ENCODE results near the gene MSRB3.
A peak's percentile ranks its signal among the peaks of the same experiment; 100 is the strongest.

The MSRB3 gene

GRCh38 chr12:65488197-65488596 is 209.7 kb downstream of the MSRB3 start:
- H3K4me3 ChIP-seq (ENCODE audit: low read depth in 1 of 2, low read length in 1 of 2), result no peak overlapping the region
- no peak overlapping the region for H3K27ac ChIP-seq
- H3K36me3 ChIP-seq, result no peaks in the 10 kb centered on the region
- H3K9me3 ChIP-seq, result peaks cover 13% of the 10 kb centered on the region
- H3K27me3 ChIP-seq, result no peaks in the 10 kb centered on the region
- peaks cover 8 to 14% of the 10 kb centered on the region in 2 experiments for H3K4me1 ChIP-seq (ENCODE audit: control insufficient read depth in 1 of 2, insufficient read depth in 1 of 2, low read depth in 1 of 2, low read length in 1 of 2)
- TF ChIP-seq, protein P1, sequence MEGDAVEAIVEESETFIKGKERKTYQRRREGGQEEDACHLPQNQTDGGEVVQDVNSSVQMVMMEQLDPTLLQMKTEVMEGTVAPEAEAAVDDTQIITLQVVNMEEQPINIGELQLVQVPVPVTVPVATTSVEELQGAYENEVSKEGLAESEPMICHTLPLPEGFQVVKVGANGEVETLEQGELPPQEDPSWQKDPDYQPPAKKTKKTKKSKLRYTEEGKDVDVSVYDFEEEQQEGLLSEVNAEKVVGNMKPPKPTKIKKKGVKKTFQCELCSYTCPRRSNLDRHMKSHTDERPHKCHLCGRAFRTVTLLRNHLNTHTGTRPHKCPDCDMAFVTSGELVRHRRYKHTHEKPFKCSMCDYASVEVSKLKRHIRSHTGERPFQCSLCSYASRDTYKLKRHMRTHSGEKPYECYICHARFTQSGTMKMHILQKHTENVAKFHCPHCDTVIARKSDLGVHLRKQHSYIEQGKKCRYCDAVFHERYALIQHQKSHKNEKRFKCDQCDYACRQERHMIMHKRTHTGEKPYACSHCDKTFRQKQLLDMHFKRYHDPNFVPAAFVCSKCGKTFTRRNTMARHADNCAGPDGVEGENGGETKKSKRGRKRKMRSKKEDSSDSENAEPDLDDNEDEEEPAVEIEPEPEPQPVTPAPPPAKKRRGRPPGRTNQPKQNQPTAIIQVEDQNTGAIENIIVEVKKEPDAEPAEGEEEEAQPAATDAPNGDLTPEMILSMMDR (IDR thresholded peaks at IDR 0.05), result no peak

GRCh38 chr12:65490250-65490649 is 211.8 kb downstream of the MSRB3 start:
- peaks cover 26 to 35% of the 10 kb centered on the region in 2 experiments for H3K4me1 ChIP-seq (ENCODE audit: control insufficient read depth in 1 of 2, insufficient read depth in 1 of 2, low read depth in 1 of 2, low read length in 1 of 2)
- TF ChIP-seq, protein P1 (IDR thresholded peaks at IDR 0.05), result no peak
- H3K9me3 ChIP-seq, result no peaks in the 10 kb centered on the region
- H3K27me3 ChIP-seq, result no peaks in the 10 kb centered on the region
- no peak overlapping the region for H3K27ac ChIP-seq
- H3K36me3 ChIP-seq, result no peaks in the 10 kb centered on the region
- no peak overlapping the region for H3K4me3 ChIP-seq (ENCODE audit: low read depth in 1 of 2, low read length in 1 of 2)

DNA sequence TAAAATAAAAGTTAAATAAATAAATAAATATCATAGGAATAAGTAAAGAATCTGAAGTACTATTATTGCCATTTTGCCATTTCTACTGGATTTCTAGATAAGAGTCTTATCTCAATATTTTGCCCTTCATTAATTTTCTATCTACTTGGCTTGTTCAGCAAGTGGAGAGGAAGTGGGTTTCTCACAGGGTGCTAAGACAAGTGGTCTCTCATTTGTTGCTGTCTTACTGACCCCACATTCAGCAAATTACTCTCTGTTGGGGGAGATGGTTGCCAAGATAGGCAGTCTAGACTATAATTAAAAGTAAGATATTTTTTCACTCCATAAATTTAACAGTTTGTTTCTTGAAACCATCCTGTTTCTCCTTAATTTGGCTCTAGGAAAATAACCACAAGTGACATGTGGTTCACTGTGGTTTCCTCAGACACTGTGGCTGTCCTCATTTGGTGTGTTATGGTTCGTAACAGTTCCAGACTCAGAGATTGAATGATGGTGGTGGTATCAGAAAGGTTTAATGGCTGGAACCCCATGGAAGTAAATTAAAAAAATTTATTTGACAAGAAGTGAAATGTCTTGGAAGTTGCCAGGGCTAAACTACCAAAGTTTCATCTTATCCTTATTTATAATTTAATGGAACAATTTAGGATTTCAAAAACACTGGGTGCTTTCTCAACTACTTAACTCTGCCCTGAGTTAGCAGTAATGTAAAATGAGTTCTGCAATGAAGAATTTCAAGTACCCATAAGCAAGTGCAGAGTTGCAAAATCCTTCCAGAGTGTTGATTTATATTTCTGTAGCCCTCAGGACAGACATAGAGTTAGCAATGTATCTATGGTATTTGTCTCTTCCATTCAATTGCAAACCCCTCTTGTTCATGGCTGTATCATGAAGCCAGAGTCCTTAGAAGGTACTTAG is 214.8 kb downstream of the MSRB3 start:
- Histone ChIP-seq H3K27ac (peak overlapping the region; percentile 53), H3K36me3 (no peaks in the 10 kb centered on the region), H3K4me3 (ENCODE audit: low read depth in 1 of 2, low read length in 1 of 2) (no peak overlapping the region), H3K9me3 (no peaks in the 10 kb centered on the region), H3K27me3 (no peaks in the 10 kb centered on the region), H3K4me1 (ENCODE audit: control insufficient read depth in 1 of 2, insufficient read depth in 1 of 2, low read depth in 1 of 2, low read length in 1 of 2) (peaks cover 49 to 65% of the 10 kb centered on the region in 2 experiments)
- TF ChIP-seq, protein P1 (IDR thresholded peaks at IDR 0.05), result no peak

- Histone ChIP-seq H3K27me3 (no peaks in the 10 kb centered on the region), H3K27ac (peak overlapping the region; percentile 53), H3K4me3 (ENCODE audit: low read depth in 1 of 2, low read length in 1 of 2) (no peak overlapping the region), H3K36me3 (no peaks in the 10 kb centered on the region), H3K9me3 (no peaks in the 10 kb centered on the region), H3K4me1 (ENCODE audit: control insufficient read depth in 1 of 2, insufficient read depth in 1 of 2, low read depth in 1 of 2, low read length in 1 of 2) (peaks cover 49 to 70% of the 10 kb centered on the region in 2 experiments)
- TF ChIP-seq, protein P1 (IDR thresholded peaks at IDR 0.05), result no peak
Measured at GRCh38 chr12:65493913-65494245, 215.4 kb downstream of the MSRB3 start.

DNA sequence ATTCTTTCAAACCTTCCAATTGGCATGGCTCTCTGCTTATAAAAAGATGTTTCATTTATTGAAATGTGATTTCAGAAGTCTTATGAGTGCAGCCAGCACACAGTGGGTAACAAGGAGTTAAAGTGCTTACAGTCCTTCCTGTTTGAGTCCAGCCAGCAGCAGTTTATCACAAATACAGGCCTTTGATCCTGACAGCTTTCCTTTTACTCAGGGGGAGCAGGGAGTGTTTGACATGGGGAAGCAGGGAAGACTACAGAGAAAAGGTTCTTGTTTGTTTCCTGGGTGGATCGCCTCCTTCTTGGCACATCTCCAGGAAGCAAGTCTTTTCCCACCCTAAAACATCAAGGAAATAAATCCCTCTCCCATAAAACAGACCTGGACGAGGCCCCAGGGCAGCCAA is 216.1 kb downstream of the MSRB3 start:
- Histone ChIP-seq H3K36me3 (no peaks in the 10 kb centered on the region), H3K9me3 (no peaks in the 10 kb centered on the region), H3K27ac (no peak overlapping the region), H3K4me3 (ENCODE audit: low read depth in 1 of 2, low read length in 1 of 2) (no peak overlapping the region), H3K27me3 (no peaks in the 10 kb centered on the region), H3K4me1 (ENCODE audit: control insufficient read depth in 1 of 2, insufficient read depth in 1 of 2, low read depth in 1 of 2, low read length in 1 of 2) (peaks cover 49 to 70% of the 10 kb centered on the region in 2 experiments)
- TF ChIP-seq, protein P1 (IDR thresholded peaks at IDR 0.05), result no peak
